ENCODE data around the gene RADIL. TPM values are rescaled to one million over a fixed set of nuclear protein-coding genes. Genes with fewer than 3 reads are reported as not detected.

RADIL gene
- total and polyA plus RNA-seq, 11 donors: 1.1 to 9.0 (median 3.4) TPM

- 29 to 88% (median 81%) methylated on average over 1 of the region's 1 CpG for WGBS, 4 donors
- no peak for ATAC-seq
- TF ChIP-seq POLR2A (IDR thresholded peaks at IDR 0.05) (no peak), CTCF (IDR thresholded peaks at IDR 0.05) (no peak)
- Histone ChIP-seq H3K27ac (no peak overlapping the region), H3K27me3 (peaks cover 0 to 23% (median 5%) of the 10 kb centered on the region in 9 donors), H3K36me3 (no peaks in the 10 kb centered on the region), H3K4me1 (no peaks in the 10 kb centered on the region), H3K4me3 (no peak overlapping the region), H3K9me3 (no peaks in the 10 kb centered on the region)
- intact Hi-C loops (cut with DNase I): no loop called here
- DNase-seq: no peak
These were observed 23.2 kb upstream of the RADIL start for GRCh38 chr7:4906682-4907081.

DNA sequence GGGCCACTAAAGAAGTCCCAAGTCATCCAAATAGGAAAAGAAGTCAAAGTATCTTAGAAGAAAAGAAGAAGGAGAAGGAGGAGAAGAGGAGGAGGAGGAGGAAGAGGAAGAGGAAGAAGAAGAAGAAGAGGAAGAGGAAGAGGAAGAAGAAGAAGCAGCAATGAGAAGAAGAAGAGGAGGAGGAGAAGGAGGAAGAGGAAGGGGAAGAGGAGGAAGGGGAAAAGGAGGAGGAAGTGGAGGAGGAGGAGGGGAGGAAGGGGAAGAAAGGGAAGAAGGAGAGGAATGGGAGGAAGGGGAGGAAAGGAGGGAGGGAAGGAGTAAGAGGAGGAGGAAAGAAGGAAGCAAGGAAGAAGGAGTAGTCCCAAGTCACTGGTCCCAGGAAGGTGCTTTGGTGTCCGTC, 21.7 kb upstream of the RADIL start:
- TF ChIP-seq CTCF (IDR thresholded peaks at IDR 0.05): no peak
- no peak for TF ChIP-seq POLR2A (IDR thresholded peaks at IDR 0.05)
- ATAC-seq (no peak), DNase-seq (no peak)
- H3K27me3 ChIP-seq: peaks cover 0 to 26% (median 5%) of the 10 kb centered on the region in 9 donors
- H3K27ac ChIP-seq: no peak overlapping the region
- no peaks in the 10 kb centered on the region for H3K36me3 ChIP-seq
- H3K4me3 ChIP-seq: no peak overlapping the region
- intact Hi-C loops (cut with DNase I): no loop called here
- 39 to 71% (median 58%) methylated on average over 1 of the region's 1 CpG for WGBS, 4 donors
- H3K9me3 ChIP-seq: no peaks in the 10 kb centered on the region
- no peaks in the 10 kb centered on the region for H3K4me1 ChIP-seq

- no peaks in the 10 kb centered on the region for H3K36me3 ChIP-seq
- ATAC-seq: no peak
- no peak for DNase-seq
- H3K27me3 ChIP-seq: peaks cover 0 to 26% (median 5%) of the 10 kb centered on the region in 9 donors
- no peaks in the 10 kb centered on the region for H3K4me1 ChIP-seq
- no peak overlapping the region for H3K27ac ChIP-seq
- intact Hi-C loops (cut with DNase I): no loop called here
- TF ChIP-seq CTCF (IDR thresholded peaks at IDR 0.05) (no peak), POLR2A (IDR thresholded peaks at IDR 0.05) (no peak)
- no peaks in the 10 kb centered on the region for H3K9me3 ChIP-seq
- H3K4me3 ChIP-seq: no peak overlapping the region
These were observed 20.8 kb upstream of the RADIL start for GRCh38 chr7:4904346-4904745.

- TF ChIP-seq POLR2A (IDR thresholded peaks at IDR 0.05): no peak
- TF ChIP-seq CTCF (IDR thresholded peaks at IDR 0.05): no peak
- H3K36me3 ChIP-seq: no peaks in the 10 kb centered on the region
- no peak overlapping the region for H3K27ac ChIP-seq
- peaks cover 0 to 10% (median 0%) of the 10 kb centered on the region in 12 donors for H3K9me3 ChIP-seq
- ATAC-seq (no peak), DNase-seq (no peak)
- H3K4me3 ChIP-seq: no peak overlapping the region
- 82 to 88% (median 86%) methylated on average over 11 of the region's 11 CpGs for WGBS, 4 donors
- intact Hi-C loops (cut with DNase I): no loop called here
- H3K27me3 ChIP-seq: peaks cover 0 to 3% (median 0%) of the 10 kb centered on the region in 9 donors
- H3K4me1 ChIP-seq: no peaks in the 10 kb centered on the region
These were observed 12.2 kb upstream of the RADIL start for GRCh38 chr7:4895766-4896165.

All from heart left ventricle (tissue), 16 donors.